ENCODE results near the gene COL1A1.

Gene COL1A1
- 0 to 36.4 (median 0.10) reads per million in 17 experiments for total RNA-seq

DNA sequence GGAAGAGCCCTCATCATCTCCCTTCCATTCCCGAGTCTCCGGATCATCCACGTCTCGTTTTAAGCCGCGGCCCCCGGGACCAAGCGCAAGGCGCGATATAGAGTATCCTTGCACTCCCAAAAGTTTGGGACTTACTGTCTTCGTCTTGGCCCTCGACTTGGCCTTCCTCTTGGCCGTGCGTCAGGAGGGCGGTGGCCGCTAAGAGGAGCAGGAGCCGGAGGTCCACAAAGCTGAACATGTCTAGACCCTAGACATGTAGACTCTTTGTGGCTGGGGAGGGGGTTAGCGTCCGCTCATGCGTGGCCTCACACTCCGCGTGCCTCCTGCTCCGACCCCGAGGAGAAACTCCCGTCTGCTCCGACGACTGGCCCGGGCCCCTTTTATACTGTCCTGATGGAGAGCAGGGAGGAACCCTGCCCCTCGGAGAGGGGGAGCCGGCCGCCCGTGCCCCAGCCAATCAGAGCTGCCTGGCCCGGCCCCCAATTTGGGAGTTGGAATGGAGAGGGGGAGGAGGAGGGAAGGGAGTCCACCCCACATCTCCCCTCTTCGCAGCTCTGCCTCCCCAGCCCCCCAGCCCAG lies at the start of gene COL1A1:
TSS of gene COL1A1 (minus strand) at position 356 of the 579 bp plus-strand sequence. CDS start at position 238, 118 bp downstream.
- DNase-seq: peak in 1 of 4 experiments; percentile 21

DNA sequence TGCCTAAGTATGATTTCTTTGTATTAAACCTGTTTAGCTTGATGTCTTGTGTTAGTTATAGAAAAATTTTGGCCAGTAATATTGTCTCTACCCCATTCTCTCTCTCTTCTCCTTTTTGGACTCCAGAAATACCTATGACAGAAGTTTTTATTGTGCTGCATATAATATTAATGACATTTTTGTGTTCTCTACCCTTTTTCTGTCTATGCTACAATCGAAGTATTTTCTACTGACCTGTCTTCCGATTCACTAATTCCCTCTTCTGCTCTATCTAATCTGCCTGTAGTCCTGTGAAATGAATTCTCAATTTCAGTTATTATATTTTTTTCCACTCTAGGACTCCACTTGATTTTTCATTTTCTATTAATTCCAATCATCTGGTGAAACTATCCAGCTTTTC lies 46.8 kb upstream of the COL1A1 start:
- DNase-seq: no peak

DNA sequence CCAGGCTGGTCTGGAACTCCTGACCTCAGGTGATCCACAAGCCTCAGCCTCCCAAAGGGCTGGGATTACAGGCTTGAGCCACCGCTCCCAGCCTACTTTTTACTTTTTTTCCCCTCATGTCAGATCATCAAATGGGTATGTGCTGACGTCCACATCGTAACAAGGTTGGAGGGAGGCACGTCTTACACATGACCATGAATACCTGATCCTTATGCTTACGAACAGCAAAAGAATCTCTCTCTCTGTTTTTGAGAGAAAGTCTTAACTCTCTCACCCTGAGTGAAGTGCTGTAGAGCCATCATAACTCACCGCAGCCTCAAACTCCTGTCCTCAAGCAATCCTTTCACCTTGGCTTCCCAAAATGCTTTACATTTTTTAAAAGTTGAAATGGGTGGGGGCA lies 43.3 kb upstream of the COL1A1 start:
- no peak for DNase-seq

GRCh38 chr17:50241431-50241830 lies 40.0 kb upstream of the COL1A1 start:
- DNase-seq: no peak

- peak in 2 of 4 experiments; percentile 30 to 45 for DNase-seq
Measured at GRCh38 chr17:50240851-50241250, 39.4 kb upstream of the COL1A1 start.

GRCh38 chr17:50239937-50240336 lies 38.5 kb upstream of the COL1A1 start:
- peak in 1 of 4 experiments; percentile 40 for DNase-seq

GRCh38 chr17:50238601-50239280 lies 37.3 kb upstream of the COL1A1 start:
- peak in 1 of 4 experiments; percentile 36 for DNase-seq

DNA sequence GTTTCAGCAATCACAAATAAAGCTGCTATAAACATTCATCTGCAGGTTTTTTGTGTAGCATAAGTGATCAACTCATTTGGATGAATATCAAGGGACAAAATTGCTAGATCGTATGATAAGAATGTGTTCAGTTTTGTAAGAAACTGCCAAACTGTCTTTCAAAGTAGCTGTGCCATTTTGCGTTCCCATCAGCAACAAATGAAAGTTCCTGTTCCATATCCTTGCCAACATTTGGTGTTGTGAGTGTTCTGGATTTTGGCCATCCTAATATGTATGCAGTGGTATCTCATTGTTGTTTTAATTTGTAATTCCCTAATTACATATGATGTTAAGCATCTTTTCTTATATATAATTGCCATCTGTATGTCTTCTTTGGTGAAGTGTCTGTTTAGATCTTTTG lies 36.5 kb upstream of the COL1A1 start:
- DNase-seq: no peak

DNA sequence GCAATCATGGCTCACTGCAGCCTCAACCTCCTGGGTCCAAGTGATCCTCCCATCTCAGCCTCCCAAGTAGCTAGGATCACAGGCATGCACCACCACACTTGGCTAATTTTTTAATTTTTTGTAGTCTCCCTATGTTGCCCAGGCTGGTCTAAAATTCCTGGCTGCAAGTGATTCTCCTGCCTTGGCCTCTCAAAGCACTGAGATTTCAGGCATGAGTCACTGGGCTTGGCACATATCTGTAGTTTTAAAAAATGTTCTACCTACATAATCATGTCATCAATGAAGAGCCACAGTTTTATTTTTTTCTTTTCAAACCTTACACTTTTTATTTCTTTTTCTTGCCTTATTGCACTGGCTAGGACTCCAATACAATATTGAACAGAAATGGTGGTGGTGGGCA lies 33.1 kb upstream of the COL1A1 start:
- no peak for DNase-seq

- peak in 1 of 4 experiments; percentile 20 for DNase-seq
Measured at GRCh38 chr17:50225701-50226240, 24.3 kb upstream of the COL1A1 start.

GRCh38 chr17:50222922-50223321 lies 21.5 kb upstream of the COL1A1 start:
- peak in 3 of 4 experiments; percentile 29 to 49 (median 43) for DNase-seq

- DNase-seq: peak; percentile 71 to 86 (median 81)
Measured at GRCh38 chr17:50221864-50222545, 20.6 kb upstream of the COL1A1 start.

- peak; percentile 56 to 82 (median 78) for DNase-seq
Measured at GRCh38 chr17:50221266-50221863, 19.9 kb upstream of the COL1A1 start.

DNA sequence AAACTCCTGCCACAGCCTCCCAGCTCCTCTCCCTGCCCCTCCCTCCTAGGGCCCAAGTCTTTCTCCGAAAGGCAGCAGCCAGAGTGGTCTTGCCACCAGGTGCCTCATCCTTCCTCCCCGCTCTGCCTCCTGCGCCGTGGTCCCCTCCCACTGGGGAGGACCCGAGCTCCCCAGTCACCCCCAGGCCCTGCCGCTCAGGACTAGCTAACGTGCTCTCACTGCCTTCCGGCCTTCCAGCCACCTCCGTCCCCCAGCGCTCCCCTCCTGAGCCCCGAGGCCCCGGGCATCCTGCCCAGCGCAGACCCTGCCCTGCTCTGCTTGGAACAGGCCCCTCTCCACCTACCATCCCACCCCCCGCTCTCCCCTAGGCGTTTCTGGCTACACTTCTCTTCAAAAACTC lies 19.4 kb upstream of the COL1A1 start:
- DNase-seq: no peak

- DNase-seq: no peak
Measured at GRCh38 chr17:50219939-50220465, 18.6 kb upstream of the COL1A1 start.

DNA sequence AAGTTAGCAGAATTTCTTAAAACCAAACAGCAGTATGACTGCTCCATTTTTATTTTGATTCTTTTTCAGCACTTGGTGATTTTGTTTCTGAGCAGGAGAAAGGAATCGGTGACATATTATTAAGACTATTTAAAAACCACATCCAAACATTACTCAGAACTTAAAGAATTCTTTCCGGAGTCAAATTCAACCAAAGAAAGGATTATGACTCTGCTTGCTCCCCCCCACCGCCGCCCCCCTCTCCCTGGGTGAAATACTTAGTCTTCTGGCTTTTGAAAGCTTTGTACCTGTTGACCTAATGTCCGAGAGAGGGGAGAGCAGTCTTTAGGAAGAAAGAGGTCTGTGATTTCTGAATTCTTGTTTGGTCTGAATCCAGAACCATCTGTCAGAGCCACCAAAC lies 17.9 kb upstream of the COL1A1 start:
- no peak for DNase-seq

GRCh38 chr17:50218771-50219315 lies 17.4 kb upstream of the COL1A1 start:
- DNase-seq: peak in 1 of 4 experiments; percentile 18

GRCh38 chr17:50218071-50218759 lies 16.8 kb upstream of the COL1A1 start:
- no peak for DNase-seq

DNA sequence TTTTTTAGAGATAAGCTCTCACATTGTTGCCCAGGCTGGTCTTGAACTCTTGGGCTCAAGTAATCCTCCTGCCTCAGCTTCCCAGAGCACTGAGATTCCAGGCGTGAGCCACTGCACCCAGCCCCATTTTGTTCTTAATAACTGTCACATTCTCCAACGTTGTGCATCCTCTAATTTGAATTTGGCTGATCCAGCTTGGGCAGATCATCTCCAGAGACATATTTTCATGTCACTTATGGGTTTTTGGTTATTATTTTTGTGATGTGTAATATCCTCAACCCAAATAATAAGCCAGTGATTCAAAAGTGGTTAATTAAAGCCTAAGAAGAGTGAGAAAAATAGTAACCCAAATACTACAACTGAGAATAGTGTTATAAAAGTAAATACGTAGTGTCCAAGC lies 16.2 kb upstream of the COL1A1 start:
- DNase-seq: no peak

DNA sequence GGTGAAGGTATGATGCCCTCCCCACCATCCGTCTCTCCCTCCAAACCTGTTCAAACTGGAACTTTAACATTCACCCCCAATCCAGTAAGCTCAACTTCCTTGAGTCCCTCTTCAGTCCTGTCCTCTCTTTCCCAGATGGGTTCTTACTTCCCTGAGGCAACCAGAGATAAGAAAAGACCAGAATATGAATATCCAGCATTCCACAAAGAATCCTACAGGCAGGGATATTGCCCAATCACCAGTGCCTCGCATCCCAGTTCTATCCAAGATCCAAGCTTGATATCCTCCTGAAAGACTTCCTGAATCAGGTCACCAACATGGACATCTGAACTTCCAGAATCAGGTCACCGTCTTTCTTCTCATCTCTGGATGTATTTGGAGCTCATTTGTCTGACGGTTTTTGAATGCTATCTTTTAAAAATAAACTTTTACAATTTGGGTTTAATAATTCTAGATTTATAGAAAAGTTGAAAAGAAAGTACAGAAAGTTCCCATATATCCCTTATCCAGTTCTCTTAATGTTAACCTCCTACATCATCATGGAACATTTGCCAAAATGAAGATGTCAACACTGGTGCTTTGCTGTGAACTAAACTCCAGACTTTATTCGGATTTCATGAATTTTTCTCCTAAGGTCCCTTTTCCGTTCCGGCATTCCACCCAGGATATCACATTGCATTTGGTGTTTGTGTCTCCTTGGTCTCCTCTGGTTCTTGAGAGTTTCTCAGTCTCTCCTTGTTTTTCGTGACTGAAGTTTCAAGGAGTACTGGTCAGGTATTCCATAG lies 13.7 kb upstream of the COL1A1 start:
- DNase-seq: no peak

Measured in suppressor macrophage (primary cell).